Activated CD4-positive, alpha-beta T cell treated with anti-CD3 and anti-CD28 coated beads, Interleukin-2, amount 10 ng/mL, durations not matched to agents 24 days and 14 days (primary cell): ENCODE measurements around the gene TSHZ2. TPM values are rescaled to one million over a fixed set of nuclear protein-coding genes. Genes with fewer than 3 reads are reported as not detected.
"Not testable (repeated sequence)": the region's sequence is repeated elsewhere in the genome, so short reads cannot be mapped to it uniquely, and the experiment has no call there.

ENCODE experiments used
- DNase-seq: peaks from one replicate; pipeline ENCODE4 v3.0.0; 2022
- H3K27ac Mint-ChIP-seq: one replicate; pipeline ENCODE4 v1.8.0; 2022; ENCODE audit warnings: mild to moderate bottlenecking, mixed read lengths
- H3K27me3 Mint-ChIP-seq: one replicate; pipeline ENCODE4 v1.8.0; 2022; ENCODE audit warnings: mixed read lengths
- H3K36me3 Mint-ChIP-seq: one replicate; pipeline ENCODE4 v1.8.0; 2022; ENCODE audit warnings: low read depth, mild to moderate bottlenecking, mixed read lengths
- H3K4me1 Mint-ChIP-seq: one replicate; pipeline ENCODE4 v1.8.0; 2021; ENCODE audit warnings: mixed read lengths
- H3K4me3 Mint-ChIP-seq: one replicate; pipeline ENCODE4 v1.8.0; 2022; ENCODE audit warnings: mild to moderate bottlenecking, moderate library complexity, mixed read lengths
- H3K9me3 Mint-ChIP-seq: one replicate; pipeline ENCODE4 v1.8.0; 2021; ENCODE audit warnings: mixed read lengths
- intact Hi-C: fragments of 100-400 bp; cut with micrococcal nuclease; formaldehyde crosslinking; loops from one replicate; pipeline ENCODE4 v1.15.1; 2023
- total RNA-seq: library from RNA; stranded (reverse); gene quantifications from 2 replicates; pipeline ENCODE4 v1.2.3, GENCODE V29; 2022

Gene TSHZ2
- total RNA-seq, 1 donor from 2014 or later, result 29.5 TPM

DNA sequence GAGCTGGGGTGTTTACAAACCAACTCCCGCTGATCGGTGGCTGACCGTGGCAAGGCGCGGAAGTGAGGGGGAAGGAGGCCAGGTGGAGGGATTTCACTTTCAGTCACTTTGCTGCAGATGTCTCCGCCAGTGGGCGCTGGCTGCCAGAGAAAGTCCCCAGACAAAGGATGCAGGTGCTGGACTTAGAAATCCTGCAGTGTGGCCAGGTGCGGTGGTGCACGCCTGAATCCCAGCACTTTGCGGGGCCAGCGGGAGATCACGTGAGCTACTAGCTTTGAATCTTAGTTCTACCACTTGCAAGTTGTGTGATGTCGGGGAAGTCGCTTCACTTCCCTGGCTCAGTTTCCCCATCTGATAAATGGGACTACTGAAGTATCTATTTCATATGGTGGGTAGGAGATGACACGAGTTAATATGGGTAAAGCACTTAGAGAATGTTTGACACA lies 441.1 kb downstream of the TSHZ2 start:
- no peaks in the 10 kb centered on the region for H3K27me3 Mint-ChIP-seq
- intact Hi-C loops, result loop anchor here (10.0 kb wide), 1 partner anchor 132 kb away; no protein-coding TSS in a partner anchor
- H3K36me3 Mint-ChIP-seq, result no peaks in the 10 kb centered on the region
- H3K4me3 Mint-ChIP-seq, result no peak overlapping the region
- H3K27ac Mint-ChIP-seq, result no peak overlapping the region
- no peaks in the 10 kb centered on the region for H3K9me3 Mint-ChIP-seq
- H3K4me1 Mint-ChIP-seq, result peaks cover 5% of the 10 kb centered on the region
- DNase-seq, result peak; percentile 83

DNA sequence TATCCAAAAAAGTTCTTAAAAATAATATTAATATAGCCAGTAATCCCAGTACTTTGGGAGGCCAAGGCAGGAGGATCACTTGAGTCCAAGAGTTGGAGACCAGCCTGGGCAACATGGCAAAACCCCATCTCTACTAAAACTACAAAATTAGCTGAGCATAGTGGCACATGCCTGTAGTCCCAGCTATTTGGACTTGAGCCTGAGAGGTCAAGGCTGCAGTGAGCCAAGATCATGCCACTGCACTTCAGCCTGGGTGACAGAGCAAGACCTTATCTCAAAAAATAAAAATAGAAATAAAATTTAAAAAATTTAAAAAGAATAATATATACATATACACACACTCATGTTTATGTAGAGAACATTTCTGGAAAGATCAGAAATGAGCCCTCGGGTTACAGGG lies 441.7 kb downstream of the TSHZ2 start:
- intact Hi-C loops, result loop anchor here (10.0 kb wide), 1 partner anchor 131 kb away; no protein-coding TSS in a partner anchor
- not testable (repeated sequence) for H3K36me3 Mint-ChIP-seq, DNase-seq, H3K4me3 Mint-ChIP-seq, H3K4me1 Mint-ChIP-seq, H3K9me3 Mint-ChIP-seq, H3K27me3 Mint-ChIP-seq, H3K27ac Mint-ChIP-seq

DNA sequence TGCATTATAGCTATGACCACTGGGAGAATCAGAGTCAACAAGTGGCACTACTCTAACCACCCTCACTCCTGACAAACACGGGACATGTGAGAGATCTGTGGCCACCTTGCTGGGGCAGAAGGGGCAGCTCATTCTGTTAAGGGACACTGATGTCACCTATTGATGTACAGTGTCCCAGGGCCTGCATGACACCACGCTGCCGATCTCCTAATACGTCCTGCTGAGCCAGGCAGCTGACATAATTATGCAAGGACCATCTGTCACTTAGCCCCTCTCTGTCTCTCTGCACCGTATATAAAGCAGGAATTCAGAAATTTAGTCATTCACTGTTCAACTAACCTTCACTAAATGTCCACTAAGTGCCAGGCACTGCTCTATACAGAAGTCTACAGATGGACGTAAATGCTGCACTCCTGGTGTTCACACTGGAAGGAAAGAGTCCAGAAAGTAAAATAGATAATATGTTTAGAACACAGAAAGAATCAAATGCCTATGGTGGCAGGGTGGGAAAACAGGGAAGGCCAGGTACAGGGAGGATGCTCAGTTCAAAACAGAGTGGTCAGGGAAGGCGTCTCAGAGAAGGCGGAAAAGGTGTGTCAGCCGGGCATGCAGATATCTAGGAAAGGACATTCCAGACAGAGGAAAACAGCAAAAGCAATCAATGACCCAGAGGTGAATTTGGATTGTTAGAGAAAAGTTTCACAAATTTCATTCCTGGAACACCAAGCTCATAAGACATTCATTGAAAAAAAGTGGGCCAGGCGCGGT lies 447.7 kb downstream of the TSHZ2 start:
- H3K36me3 Mint-ChIP-seq, result peaks cover 5% of the 10 kb centered on the region
- peaks cover 4% of the 10 kb centered on the region for H3K9me3 Mint-ChIP-seq
- no peak overlapping the region for H3K27ac Mint-ChIP-seq
- DNase-seq, result no peak
- intact Hi-C loops, result loop anchor here (10.0 kb wide), 1 partner anchor 125 kb away; no protein-coding TSS in a partner anchor
- H3K4me3 Mint-ChIP-seq, result no peak overlapping the region
- no peaks in the 10 kb centered on the region for H3K4me1 Mint-ChIP-seq
- H3K27me3 Mint-ChIP-seq, result peaks cover 1% of the 10 kb centered on the region

DNA sequence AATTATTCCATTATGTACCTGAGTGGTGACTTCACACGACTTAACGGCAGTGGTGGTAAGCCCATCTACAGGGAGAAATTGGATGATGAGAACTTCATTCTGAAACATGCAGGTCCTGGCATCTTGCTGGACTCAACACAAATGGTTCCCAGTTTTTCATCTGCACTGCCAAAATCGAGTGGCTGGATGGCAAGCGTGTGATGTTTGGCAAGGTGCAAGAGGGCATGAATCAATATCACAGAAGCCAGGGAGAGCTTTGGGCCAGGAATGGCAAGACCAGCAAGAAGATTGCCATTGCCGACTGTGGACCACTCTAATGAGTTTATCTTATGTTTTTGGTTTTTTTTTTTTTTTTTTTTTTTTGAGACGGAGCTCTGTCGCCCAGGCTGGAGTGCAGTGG lies 449.2 kb downstream of the TSHZ2 start:
- DNase-seq, result no peak
- Mint-ChIP-seq H3K9me3 (peaks cover 6% of the 10 kb centered on the region), H3K27me3 (peaks cover 1% of the 10 kb centered on the region), H3K4me1 (no peaks in the 10 kb centered on the region), H3K36me3 (peaks cover 5% of the 10 kb centered on the region), H3K27ac (no peak overlapping the region), H3K4me3 (no peak overlapping the region)
- intact Hi-C loops, result no loop called here

DNA sequence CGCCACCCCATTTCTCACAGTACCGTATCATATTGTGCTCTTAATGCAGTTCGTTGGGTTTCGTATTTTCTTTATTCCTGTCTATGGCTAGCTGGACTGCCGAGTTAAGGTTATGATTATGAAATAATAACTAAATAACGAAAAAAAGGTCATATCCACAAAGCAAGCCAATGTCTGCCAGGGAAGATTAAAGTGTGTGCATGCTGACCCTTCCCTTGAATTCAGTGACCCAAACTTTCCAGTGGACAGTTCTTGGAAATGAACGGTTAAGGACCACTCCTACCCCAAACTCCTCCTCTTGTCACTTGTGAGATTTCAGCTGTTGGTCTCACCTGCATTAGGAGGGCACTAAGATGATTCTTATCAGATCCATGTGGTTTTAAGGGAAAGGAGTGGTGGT lies 449.9 kb downstream of the TSHZ2 start:
- peaks cover 9% of the 10 kb centered on the region for H3K9me3 Mint-ChIP-seq
- no peak overlapping the region for H3K27ac Mint-ChIP-seq
- H3K36me3 Mint-ChIP-seq, result peaks cover 5% of the 10 kb centered on the region
- intact Hi-C loops, result no loop called here
- H3K4me3 Mint-ChIP-seq, result no peak overlapping the region
- no peak for DNase-seq
- no peaks in the 10 kb centered on the region for H3K4me1 Mint-ChIP-seq
- peaks cover 1% of the 10 kb centered on the region for H3K27me3 Mint-ChIP-seq

DNA sequence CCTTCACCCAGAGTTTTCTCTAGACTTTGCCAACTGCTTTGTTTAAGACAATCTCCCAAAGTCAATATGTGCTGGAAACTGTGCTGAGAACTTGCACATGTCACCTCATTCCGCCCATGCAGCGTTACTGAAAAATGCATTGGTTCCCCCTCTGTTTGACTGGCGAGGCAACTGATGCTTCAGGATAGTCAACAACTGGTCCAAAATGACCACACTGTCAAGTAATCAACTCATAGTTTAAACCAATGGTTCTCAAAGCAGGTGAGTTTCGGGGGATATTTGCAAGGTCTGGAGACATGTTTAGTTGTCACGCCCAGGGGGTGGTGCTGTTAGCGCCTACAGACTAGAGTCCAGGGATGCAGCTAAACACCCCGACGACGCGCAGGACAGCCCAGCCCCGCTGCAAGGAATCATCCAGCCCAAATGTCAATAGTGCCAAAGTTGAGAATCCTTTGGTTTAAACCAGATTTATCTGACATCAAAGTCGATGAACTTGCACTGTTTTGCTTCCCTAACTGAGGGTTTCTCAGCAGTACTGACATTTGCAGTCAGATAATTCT lies 451.5 kb downstream of the TSHZ2 start:
- H3K4me3 Mint-ChIP-seq, result no peak overlapping the region
- DNase-seq, result no peak
- H3K36me3 Mint-ChIP-seq, result peaks cover 8% of the 10 kb centered on the region
- peaks cover 9% of the 10 kb centered on the region for H3K9me3 Mint-ChIP-seq
- no peak overlapping the region for H3K27ac Mint-ChIP-seq
- intact Hi-C loops, result no loop called here
- peaks cover 1% of the 10 kb centered on the region for H3K27me3 Mint-ChIP-seq
- peaks cover 2% of the 10 kb centered on the region for H3K4me1 Mint-ChIP-seq

DNA sequence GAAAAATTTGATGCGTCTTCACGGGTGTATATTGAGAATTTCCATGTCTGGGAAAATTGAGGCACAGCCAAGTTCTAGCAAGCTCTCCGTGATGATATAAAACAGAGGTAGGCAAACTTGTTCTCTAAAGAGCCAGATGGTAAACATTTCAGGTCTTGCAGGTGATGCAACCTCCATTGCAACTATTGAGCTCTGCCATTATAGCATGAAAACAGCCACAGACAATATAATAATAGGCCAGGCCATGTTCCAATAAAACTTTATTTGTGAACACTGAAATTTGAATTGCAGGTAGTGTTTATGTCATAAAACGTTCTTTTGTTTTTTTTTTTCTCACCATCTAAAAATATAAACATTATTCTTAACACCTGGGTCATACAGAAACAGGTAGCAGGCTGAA lies 453.3 kb downstream of the TSHZ2 start:
- no peak overlapping the region for H3K4me3 Mint-ChIP-seq
- H3K36me3 Mint-ChIP-seq, result peaks cover 6% of the 10 kb centered on the region
- no peaks in the 10 kb centered on the region for H3K27me3 Mint-ChIP-seq
- no peak for DNase-seq
- peaks cover 5% of the 10 kb centered on the region for H3K4me1 Mint-ChIP-seq
- peaks cover 9% of the 10 kb centered on the region for H3K9me3 Mint-ChIP-seq
- intact Hi-C loops, result no loop called here
- no peak overlapping the region for H3K27ac Mint-ChIP-seq

DNA sequence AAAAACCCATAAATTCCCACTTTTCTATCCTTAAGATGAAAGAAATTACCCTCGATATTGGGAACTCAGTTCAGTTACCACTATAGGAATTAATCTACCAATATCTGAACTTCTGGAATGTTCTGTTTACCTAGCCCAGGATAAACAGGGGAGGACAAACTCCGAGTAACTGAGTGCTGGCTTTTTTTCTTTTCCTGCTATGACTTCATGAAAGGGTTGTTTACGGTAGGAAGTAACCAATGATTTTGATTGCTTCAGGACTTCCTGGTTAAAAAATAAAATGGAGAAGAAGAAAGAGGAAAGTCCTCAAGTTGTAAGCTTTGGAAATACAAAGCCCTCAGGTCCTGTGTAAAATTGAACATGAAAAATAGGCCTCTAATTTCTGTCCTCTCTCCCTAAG lies 453.8 kb downstream of the TSHZ2 start:
- Mint-ChIP-seq H3K4me1 (peaks cover 5% of the 10 kb centered on the region), H3K36me3 (peaks cover 6% of the 10 kb centered on the region), H3K27ac (no peak overlapping the region), H3K27me3 (no peaks in the 10 kb centered on the region), H3K4me3 (no peak overlapping the region), H3K9me3 (peaks cover 9% of the 10 kb centered on the region)
- intact Hi-C loops, result no loop called here
- no peak for DNase-seq

DNA sequence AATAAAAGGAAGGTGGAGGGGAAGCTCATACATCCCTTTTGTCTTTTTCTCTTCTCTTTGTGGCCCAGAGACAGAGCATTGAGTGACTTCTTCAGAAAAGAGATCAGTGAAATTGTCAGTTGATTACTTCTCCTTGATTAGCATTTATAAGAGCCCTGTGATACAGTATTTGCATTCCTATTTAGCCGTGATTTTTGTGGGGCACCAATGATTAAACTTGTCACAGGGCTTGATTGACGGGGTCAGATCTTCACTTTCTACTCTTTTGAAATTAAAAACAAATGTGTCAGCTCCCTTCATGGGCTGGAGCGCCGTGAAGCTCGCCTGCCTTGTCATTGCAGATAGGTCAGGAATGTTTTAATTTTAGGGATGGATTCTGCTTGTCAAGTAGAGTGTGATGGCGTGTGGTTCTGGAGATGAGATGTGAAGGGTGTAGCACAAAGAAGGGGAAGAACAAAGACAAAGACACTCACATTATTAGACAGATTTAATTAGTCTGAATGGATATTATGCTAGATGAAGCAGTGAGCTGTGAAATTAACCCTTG lies 454.7 kb downstream of the TSHZ2 start:
- intact Hi-C loops, result no loop called here
- Mint-ChIP-seq H3K4me3 (no peak overlapping the region), H3K9me3 (peaks cover 9% of the 10 kb centered on the region), H3K27ac (no peak overlapping the region), H3K27me3 (no peaks in the 10 kb centered on the region), H3K4me1 (peaks cover 5% of the 10 kb centered on the region), H3K36me3 (peaks cover 6% of the 10 kb centered on the region)
- DNase-seq, result no peak

DNA sequence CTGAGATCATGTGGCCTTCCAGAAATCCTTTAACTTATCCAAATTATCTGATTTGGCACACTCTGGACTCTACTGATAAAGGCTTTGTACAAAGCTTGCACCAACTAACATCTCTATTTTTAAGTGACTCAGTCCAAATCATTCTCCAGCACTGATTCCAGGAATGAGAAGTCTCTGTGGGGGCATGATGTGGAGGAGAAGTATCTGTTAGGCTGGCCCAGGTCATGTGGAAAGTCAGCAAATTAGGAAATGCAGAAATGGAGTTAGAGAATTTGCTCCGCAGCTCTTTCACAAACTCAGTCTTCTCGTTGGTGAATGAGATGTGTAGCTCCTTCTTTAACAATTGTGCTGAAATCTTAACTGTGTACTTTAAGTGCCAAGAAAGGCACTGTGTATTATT lies 455.8 kb downstream of the TSHZ2 start:
- DNase-seq, result no peak
- intact Hi-C loops, result no loop called here
- Mint-ChIP-seq H3K27me3 (no peaks in the 10 kb centered on the region), H3K4me3 (no peak overlapping the region), H3K27ac (no peak overlapping the region), H3K36me3 (peaks cover 4% of the 10 kb centered on the region), H3K9me3 (peaks cover 9% of the 10 kb centered on the region), H3K4me1 (peaks cover 5% of the 10 kb centered on the region)

DNA sequence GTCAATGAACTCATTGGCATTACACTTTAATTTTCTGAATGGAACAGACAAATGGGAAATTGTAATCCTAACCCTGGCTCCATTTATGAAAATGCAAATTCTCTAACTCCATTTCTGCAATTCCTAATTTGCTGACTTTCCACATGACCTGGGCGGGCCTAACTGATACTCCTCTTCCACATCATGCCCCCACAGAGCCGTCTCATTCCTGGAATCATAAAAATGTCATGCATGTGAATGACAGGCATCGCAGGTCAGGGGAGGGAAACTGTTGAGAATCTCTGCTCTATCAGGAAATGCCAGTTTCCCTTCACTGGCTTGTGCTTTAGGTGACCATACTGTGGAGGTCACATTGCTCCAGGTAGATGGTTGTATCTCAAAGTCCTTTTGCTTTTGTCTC lies 456.4 kb downstream of the TSHZ2 start:
- intact Hi-C loops, result no loop called here

DNA sequence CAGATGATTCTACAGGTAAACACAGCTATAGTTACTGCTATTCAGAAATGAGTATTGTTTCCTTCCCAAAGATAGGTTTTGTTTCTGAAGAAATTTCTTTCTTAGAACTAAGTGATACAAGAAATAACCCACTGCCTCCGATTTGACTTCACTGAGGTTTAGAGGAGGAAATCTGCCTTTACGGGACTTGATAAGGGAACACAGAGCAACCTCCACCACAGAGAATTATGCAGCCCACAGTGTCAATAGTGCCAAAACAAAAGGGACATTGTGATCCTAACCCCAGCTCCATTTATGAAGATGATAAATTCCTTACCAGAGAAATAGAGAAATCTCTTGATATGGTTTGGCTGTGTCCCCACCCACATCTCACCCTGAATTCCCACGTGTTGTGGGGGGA lies 456.8 kb downstream of the TSHZ2 start:
- peak overlapping the region; percentile 70 for H3K27ac Mint-ChIP-seq
- no peak for DNase-seq
- intact Hi-C loops, result no loop called here
- H3K4me3 Mint-ChIP-seq, result no peak overlapping the region
- H3K27me3 Mint-ChIP-seq, result no peaks in the 10 kb centered on the region
- H3K36me3 Mint-ChIP-seq, result peaks cover 4% of the 10 kb centered on the region
- peaks cover 5% of the 10 kb centered on the region for H3K4me1 Mint-ChIP-seq
- H3K9me3 Mint-ChIP-seq, result peaks cover 9% of the 10 kb centered on the region

More for the DNA sequence above, 456.4 kb downstream of the TSHZ2 start:
- Mint-ChIP-seq H3K4me1 (peaks cover 5% of the 10 kb centered on the region), H3K9me3 (peaks cover 9% of the 10 kb centered on the region), H3K36me3 (peaks cover 4% of the 10 kb centered on the region), H3K27me3 (no peaks in the 10 kb centered on the region), H3K4me3 (no peak overlapping the region), H3K27ac (peak overlapping the region; percentile 70)
- no peak for DNase-seq

DNA sequence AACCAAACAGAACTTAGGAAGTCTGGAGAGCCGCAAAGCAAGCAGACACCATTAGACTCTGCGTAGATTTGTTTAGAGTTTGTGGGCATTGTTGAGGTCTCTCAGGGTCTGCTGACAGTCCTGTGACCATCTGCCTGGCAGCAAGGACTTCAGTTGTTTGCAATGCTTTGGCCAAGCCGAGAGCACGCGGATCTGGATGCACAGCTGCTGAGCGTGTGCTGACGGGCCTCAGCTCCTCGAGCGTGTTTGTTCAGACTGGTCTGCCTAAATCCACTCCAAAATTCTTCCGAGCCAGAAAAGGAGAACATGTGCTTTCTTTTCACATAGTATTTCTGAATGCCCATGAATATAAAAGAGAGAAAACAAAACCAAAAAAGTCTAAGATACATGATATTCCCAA lies 462.5 kb downstream of the TSHZ2 start:
- no peak overlapping the region for H3K27ac Mint-ChIP-seq
- H3K4me3 Mint-ChIP-seq, result no peak overlapping the region
- H3K27me3 Mint-ChIP-seq, result no peaks in the 10 kb centered on the region
- H3K36me3 Mint-ChIP-seq, result peaks cover 6% of the 10 kb centered on the region
- H3K4me1 Mint-ChIP-seq, result no peaks in the 10 kb centered on the region
- H3K9me3 Mint-ChIP-seq, result peaks cover 3% of the 10 kb centered on the region
- intact Hi-C loops, result no loop called here
- DNase-seq, result no peak

DNA sequence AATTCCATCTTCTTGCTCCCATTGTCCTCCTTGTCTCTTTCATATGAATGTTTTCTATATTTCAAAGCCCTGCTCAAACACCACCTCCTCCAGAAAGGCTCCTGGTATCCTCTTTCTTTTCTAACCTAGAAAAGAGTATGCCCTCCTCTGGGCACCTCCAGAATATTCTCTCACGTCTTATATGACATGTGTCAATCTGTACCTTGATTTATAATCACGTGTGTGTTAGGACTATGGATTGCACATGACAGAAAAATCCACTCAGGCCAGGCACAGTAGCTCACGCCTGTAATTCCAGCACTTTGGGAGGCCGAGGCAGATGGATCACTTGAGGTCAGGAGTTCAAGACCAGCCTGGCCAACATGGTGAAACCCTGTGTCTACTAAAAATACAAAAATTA lies 464.8 kb downstream of the TSHZ2 start:
- intact Hi-C loops, H3K27me3 Mint-ChIP-seq, H3K27ac Mint-ChIP-seq, DNase-seq, H3K4me1 Mint-ChIP-seq, H3K4me3 Mint-ChIP-seq, H3K9me3 Mint-ChIP-seq, H3K36me3 Mint-ChIP-seq: not testable (repeated sequence)
